HG02852 (cell line): ENCODE measurements around the gene PSMG3.

Experiments used
- ATAC-seq: cut with Tn5 transposase; IDR thresholded peaks from one replicate; pipeline ENCODE4 v1.9.1; 2021; ENCODE audit warnings: mild to moderate bottlenecking, moderate library complexity; ENCODE audit not compliant: unreplicated experiment

Gene PSMG3

DNA sequence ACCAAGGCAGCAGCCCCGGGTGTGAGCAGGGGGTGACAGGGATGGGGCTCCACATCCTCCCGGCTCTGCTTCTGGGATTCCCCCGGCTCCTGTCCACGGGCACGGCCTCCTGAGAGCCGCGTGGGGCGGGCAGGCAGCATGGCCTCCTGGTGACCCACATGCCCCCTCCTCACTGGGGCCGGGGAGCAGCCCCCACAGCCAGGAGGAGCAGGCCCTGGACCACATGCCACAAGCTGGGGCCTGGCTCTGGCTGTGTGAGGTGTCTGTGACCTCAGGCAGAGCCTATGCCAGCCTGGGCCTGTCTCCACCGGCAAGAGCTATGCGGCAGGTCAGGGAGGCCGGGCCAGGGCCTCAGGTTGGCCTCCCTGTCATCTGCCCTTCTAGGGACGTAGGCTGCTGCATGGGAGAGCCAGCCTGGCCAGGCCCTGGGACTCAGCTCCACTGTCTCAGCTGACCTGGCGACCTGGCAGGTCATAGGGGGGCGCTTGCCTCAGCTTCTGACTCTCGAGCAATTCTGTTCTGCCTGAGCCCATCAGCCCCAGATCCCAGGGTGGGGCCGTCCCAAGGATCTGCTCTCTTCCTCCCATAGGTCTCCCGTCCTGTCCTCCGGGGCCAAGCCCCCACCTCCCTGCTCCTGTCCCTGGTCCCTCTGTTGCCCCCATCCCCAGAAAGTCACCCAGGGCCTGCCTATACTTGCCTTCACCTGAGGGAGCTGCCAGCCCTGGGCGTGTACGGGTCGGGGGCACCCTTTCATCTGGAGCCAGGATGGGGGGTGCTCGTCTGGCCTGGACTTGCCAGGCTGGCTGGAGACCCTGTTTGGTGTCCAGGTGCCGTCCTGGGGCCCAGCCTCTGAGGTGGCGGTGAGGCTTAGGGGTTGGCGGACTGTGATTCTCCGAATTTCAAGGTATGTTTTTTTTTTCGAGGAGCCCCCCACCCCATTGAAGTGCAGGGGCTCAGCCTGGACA is 9.9 kb downstream of the PSMG3 start:
- ATAC-seq = no peak

GRCh38 chr7:1558841-1559625 is 10.8 kb downstream of the PSMG3 start:
- no peak for ATAC-seq

GRCh38 chr7:1558181-1558811 is 11.5 kb downstream of the PSMG3 start:
- ATAC-seq = no peak

DNA sequence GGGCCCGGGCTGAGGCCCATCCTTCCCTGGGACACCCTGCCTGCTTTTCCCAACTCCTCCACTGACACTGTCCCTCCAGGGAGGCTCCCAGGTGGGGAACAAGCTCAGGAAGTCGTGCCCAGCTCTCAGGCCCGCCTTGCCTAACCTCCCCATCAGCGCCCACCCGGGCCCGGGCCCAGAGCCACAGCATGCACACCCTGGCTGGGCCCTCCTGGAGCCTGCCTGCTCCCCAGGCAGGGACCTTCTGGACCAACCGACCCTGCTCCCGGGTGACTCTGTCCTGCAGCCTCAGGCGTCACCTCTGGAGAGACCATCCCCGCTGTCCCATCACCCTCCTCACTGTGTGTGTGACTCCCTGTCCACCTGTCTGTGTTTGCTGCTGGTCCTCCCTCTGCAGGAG is 12.1 kb downstream of the PSMG3 start:
- no peak for ATAC-seq

DNA sequence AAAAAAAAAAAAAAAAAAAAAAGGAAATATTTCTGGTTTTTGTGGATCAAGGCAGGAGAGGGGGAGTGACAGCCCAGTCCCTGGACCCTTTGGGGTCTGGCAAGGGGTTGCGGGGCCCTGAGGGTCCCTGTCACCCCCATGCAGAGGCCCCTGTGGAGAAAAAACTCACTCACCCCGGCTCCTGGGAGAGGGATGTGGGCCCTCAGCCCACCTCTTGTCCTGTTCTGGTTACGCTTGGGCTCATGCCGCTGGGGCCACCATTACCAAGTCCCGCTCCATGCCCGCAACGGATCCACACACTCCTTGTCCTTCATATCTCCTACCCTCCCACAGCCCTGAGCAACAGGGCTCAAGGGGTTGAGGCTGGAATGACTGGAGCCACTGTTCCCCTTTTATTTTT is 12.8 kb downstream of the PSMG3 start:
- ATAC-seq = no peak

- no peak for ATAC-seq
Measured at GRCh38 chr7:1555813-1556543, 13.9 kb downstream of the PSMG3 start, which contains the start of gene TMEM184A. TSS of gene TMEM184A (minus strand) at chr7:1556205. CDS start at chr7:1555484, 721 bp downstream.

DNA sequence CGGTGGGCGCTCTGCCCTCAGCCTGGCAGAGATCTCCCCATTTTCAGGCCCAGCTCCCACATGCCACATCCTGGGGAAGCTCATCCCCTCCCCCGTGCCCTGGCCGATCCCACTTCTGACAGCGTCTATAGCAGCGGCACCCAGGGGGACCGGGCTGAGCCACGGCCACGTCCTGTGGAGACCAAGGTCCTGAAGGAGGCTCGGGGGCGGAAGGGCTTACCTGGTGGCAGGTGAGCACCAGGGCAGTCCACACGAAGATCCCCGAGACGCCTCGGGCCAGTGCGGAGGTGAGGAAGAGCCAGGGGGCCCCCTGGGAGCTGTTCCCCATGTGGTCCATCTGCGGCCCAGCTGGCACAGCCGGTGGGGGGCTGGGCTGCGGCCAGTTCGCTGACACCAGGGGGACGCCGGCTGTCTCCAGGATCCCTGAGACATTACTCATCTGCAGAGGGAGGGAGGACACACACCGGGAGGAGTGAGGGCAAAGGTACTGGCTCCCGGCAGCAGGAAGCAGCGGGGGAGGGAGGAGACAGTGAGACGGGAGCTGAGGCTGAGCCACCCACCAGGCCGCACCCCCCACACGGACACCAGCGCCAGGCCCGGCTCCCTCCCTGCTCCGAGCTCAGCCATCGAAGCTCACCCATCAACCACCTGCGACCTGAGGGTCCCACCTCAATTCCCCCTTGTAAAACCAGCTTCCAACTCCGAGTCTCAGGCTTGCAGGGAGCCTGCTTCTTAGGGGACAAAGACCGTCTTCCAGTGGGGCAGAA is 14.6 kb downstream of the PSMG3 start:
- ATAC-seq = no peak

DNA sequence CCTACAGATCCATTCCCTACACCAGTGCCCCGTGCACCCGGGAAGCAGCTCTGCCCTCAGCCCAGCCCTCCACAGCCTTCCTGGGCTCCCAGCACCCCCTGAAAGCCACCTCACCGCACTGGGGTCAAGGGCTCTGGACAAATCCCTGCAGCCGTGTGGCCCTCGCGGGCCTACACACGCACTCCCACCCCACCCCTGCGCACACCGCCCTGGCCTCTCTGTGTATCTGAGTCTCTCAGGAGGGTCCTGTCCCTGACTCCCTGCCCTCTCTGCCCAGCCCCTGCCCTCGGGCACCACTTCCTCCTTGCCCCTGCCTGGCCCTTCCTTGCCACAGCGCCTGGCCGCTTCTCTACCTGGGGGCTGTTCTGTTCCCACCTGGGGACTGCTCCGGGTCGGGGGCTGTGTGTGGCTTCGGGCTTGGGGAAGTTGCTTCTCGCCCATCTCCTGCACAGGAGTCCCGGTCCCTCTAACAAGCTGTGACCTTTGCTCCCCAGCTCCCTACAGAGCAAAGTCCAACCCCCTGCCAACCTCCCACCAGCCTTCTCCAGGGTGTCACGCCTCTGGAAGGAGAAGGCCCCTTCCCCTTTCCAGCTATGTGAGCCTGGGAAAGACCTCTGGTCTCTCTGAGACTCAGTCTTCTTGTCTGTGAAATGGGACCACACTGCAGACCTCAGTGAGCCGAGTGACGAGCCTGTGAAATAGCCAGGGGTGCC is 15.3 kb downstream of the PSMG3 start:
- no peak for ATAC-seq

- ATAC-seq = no peak
Measured at GRCh38 chr7:1553512-1554210, 16.2 kb downstream of the PSMG3 start.

GRCh38 chr7:1552200-1552599 is 17.6 kb downstream of the PSMG3 start:
- no peak for ATAC-seq

GRCh38 chr7:1550846-1551155 is 19.0 kb downstream of the PSMG3 start:
- ATAC-seq = no peak

DNA sequence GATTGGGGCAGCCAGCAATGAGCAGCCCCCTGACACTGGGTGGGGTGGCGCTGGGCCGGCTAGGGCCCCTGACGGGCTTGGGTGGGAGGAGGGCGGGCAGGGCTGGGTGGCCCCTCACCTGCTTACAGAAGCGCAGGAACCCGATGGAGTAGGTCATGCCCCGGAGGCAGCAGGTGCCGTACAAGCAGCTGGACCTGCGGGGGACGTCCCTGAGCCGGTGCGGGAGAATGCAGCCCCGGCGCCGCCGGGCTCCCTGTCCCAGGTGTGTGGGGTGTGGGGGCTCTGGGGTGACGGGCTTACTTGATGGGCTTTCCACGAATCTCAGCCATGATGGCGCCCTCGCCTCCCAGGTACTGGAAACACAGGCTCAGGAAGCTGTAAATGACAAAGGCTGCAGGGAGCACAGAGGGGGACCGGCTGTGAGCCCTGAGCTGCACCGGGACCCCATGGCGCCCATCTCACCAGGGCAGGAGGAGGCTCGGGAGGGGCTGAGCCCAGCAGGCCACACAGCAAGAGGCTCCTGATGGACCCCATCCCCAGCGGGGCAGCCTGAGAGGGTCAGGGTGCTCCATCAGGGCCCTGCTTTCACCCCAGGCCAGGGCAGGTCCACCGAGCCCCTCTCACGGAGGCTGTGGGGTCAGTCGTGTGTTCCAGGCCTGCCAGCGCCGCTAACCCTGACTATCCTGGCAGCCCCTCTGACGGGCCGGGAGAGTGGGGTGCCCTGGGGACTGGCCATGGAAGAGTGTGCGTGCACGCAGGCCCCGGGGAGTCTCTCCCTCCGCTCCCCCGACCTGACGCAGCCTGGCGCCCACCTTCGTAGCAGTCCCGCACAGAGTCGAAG is 19.6 kb downstream of the PSMG3 start:
- ATAC-seq = no peak

GRCh38 chr7:1549357-1550004 is 20.4 kb downstream of the PSMG3 start:
- ATAC-seq = no peak

DNA sequence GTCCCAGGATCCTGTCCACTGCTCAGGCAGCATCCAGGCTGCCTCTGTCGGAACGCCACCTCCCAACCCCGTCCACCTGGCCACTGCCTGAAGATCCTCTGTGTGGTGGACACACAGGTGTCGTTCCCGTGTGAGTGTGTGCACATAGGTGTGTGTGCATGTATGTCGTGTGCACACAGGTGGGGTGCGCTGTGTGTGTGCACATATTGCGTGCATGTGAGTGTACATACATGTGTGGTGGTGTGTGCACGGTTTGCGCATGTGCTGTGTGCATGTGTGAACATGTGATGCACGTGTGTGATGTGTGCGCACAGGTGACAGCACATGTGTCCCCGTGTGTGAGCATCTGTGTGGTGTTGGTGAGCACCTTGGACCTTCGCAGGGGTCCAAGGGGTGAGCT is 20.9 kb downstream of the PSMG3 start:
- ATAC-seq = no peak

- no peak for ATAC-seq
Measured at GRCh38 chr7:1548438-1548831, 21.4 kb downstream of the PSMG3 start.

- ATAC-seq = no peak
Measured at GRCh38 chr7:1547777-1548437, 21.9 kb downstream of the PSMG3 start.
